Small intestine (tissue), 7 donors: ENCODE results near the gene DEGS2. TPM values are rescaled to one million over a fixed set of nuclear protein-coding genes. Genes with fewer than 3 reads are reported as not detected.

Source experiments
- DNase-seq, 2 donors: peaks; one replicate each; pipeline versions ENCODE4 v3.0.0 to v3.0.0-alpha.2; 2013
- FAIRE-seq: peaks from 2 replicates; lab custom pipeline; 2012; peaks lifted over from hg19 to GRCh38; lab: Jason Lieb, UNC
- H3K27ac ChIP-seq, 3 donors: one replicate each; pipeline ENCODE4 v1.5.1; 2013; ENCODE audit warnings: low read length in 2 of 3, mild to moderate bottlenecking in 2 of 3, control low read depth in 1 of 3, inconsistent platforms in 1 of 3, low read depth in 1 of 3, moderate library complexity in 1 of 3
- H3K27me3 ChIP-seq, 3 donors: one replicate each; pipeline ENCODE4 v1.6.1; 2013; ENCODE audit warnings: low read length in 3 of 3, inconsistent platforms in 1 of 3; ENCODE audit not compliant: control insufficient read depth in 3 of 3, insufficient read depth in 3 of 3
- H3K36me3 ChIP-seq, 3 donors: one replicate each; pipeline ENCODE4 v1.6.1; 2013; ENCODE audit warnings: low read length in 3 of 3, inconsistent platforms in 1 of 3, low read depth in 1 of 3, mild to moderate bottlenecking in 1 of 3, moderate library complexity in 1 of 3; ENCODE audit not compliant: control insufficient read depth in 3 of 3, insufficient read depth in 2 of 3
- H3K4me1 ChIP-seq, 3 donors: one replicate each; pipeline ENCODE4 v1.6.1; 2013; ENCODE audit warnings: low read length in 2 of 3, inconsistent platforms in 1 of 3, low read depth in 1 of 3, mild to moderate bottlenecking in 1 of 3, moderate library complexity in 1 of 3; ENCODE audit not compliant: control insufficient read depth in 3 of 3, insufficient read depth in 2 of 3
- H3K4me3 ChIP-seq, 3 donors: one replicate each; pipeline ENCODE4 v1.5.1; 2013; ENCODE audit warnings: low read length in 3 of 3, control low read depth in 1 of 3, inconsistent platforms in 1 of 3, low read depth in 1 of 3, mild to moderate bottlenecking in 1 of 3, moderate library complexity in 1 of 3
- H3K9me3 ChIP-seq, 2 donors: one replicate each; pipeline ENCODE4 v1.6.1; 2013; ENCODE audit warnings: low read depth in 1 of 2, low read length in 1 of 2; ENCODE audit not compliant: control insufficient read depth in 2 of 2, insufficient read depth in 1 of 2
- WGBS, 3 donors: extraction: QIAGEN DNeasy Blood & Tissue Kit; methylation state at CpG; one replicate each; pipeline ENCODE4 v1.1.7; 2013; 5-methylcytosine and 5-hydroxymethylcytosine counted together
- polyA plus RNA-seq, 4 donors: library from polyadenylated mRNA; stranded (reverse) in 3 of 4; unstranded in 1 of 4; fragments of 200-250 nt in 3 of 4; fragments of 120-200 nt in 1 of 4; gene quantifications; one replicate each; pipeline versions ENCODE4 v1.2.1 to v1.2.3, GENCODE V29; 2013
- donor health status: healthy with polysubstance abuse.
- donor health status: control.
- donor health status: control.
- donor health status: Bipolar disorder and iron deficiency.
- donor health status: healthy.

DEGS2 gene
- polyA plus RNA-seq, 4 donors: 16.1 to 47.0 (median 24.0) TPM

GRCh38 chr14:100115236-100115635, 44.2 kb downstream of the DEGS2 start:
- Histone ChIP-seq H3K4me1 (no peaks in the 10 kb centered on the region), H3K9me3 (no peaks in the 10 kb centered on the region), H3K36me3 (peaks cover 0 to 49% (median 0%) of the 10 kb centered on the region in 3 donors), H3K4me3 (no peak overlapping the region), H3K27me3 (no peaks in the 10 kb centered on the region), H3K27ac (no peak overlapping the region)
- DNase-seq: no peak
- 94 to 99% (median 97%) methylated on average over 6 of the region's 6 CpGs for WGBS, 3 donors
- no peak for FAIRE-seq

- Histone ChIP-seq H3K27ac (no peak overlapping the region), H3K9me3 (no peaks in the 10 kb centered on the region), H3K4me3 (no peak overlapping the region), H3K36me3 (peaks cover 0 to 54% (median 0%) of the 10 kb centered on the region in 3 donors), H3K27me3 (no peaks in the 10 kb centered on the region), H3K4me1 (no peaks in the 10 kb centered on the region)
- no peak for DNase-seq
- WGBS, 3 donors: 94 to 96% (median 94%) methylated on average over 13 of the region's 13 CpGs
- no peak for FAIRE-seq
These were observed 45.2 kb downstream of the DEGS2 start for GRCh38 chr14:100114109-100114765.

- 86 to 94% (median 89%) methylated on average over 11 of the region's 11 CpGs for WGBS, 3 donors
- Histone ChIP-seq H3K4me1 (peaks cover 0 to 4% (median 0%) of the 10 kb centered on the region in 3 donors), H3K27me3 (no peaks in the 10 kb centered on the region), H3K9me3 (no peaks in the 10 kb centered on the region), H3K36me3 (peaks cover 0 to 57% (median 0%) of the 10 kb centered on the region in 3 donors), H3K27ac (no peak overlapping the region), H3K4me3 (no peak overlapping the region)
- DNase-seq (no peak), FAIRE-seq (no peak)
These were observed 47.3 kb downstream of the DEGS2 start for GRCh38 chr14:100111931-100112704.

DNA sequence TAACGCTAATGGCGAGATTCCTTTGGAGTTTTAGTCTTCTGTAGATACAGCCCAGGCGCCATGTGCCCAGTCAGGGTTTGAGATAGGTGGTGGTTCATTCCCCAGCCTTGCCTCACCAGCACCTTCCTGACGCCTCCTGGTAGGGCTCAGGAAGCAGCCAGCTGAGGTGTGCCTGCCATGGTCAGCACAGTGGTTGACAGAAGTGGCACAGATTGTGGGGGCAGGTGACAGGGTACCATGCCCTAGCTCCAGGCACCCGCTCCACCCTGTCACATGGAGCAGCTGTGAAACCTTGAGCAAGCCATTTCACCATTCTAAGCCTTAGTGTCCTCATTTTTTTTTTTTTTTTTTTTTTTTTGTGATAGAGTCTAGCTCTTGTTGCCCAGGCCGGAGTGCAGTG, 48.6 kb downstream of the DEGS2 start:
- FAIRE-seq (no peak), DNase-seq (no peak)
- H3K27me3 ChIP-seq: no peaks in the 10 kb centered on the region
- H3K36me3 ChIP-seq: peaks cover 0 to 52% (median 0%) of the 10 kb centered on the region in 3 donors
- H3K9me3 ChIP-seq: no peaks in the 10 kb centered on the region
- H3K4me3 ChIP-seq: no peak overlapping the region
- peaks cover 0 to 4% (median 2%) of the 10 kb centered on the region in 3 donors for H3K4me1 ChIP-seq
- WGBS, 3 donors: 79 to 93% (median 89%) methylated on average over 5 to 6 of the region's 6 CpGs
- no peak overlapping the region for H3K27ac ChIP-seq

DNA sequence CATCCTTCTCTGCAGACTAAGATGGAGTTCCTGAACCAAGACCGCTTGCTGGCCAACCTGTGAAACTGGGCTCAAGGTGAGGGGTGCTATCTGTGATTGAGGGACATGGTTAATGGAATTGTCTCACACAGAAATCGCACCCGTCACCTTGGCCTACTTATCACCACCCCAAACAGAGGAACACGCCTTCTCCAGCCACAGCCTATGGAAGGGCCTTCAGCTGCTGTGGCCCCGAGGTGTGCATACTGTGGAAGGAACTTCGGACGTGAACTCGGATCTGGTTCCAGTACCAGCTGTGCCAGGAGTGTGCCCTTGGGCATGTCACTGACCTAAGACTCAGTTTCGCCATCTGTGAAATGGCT, 49.9 kb downstream of the DEGS2 start:
- no peak overlapping the region for H3K27ac ChIP-seq
- H3K4me1 ChIP-seq: peaks cover 0 to 4% (median 2%) of the 10 kb centered on the region in 3 donors
- H3K4me3 ChIP-seq: no peak overlapping the region
- peaks cover 0 to 54% (median 0%) of the 10 kb centered on the region in 3 donors for H3K36me3 ChIP-seq
- no peak for FAIRE-seq
- WGBS, 3 donors: 87 to 96% (median 93%) methylated on average over 9 of the region's 9 CpGs
- H3K27me3 ChIP-seq: no peaks in the 10 kb centered on the region
- H3K9me3 ChIP-seq: no peaks in the 10 kb centered on the region
- no peak for DNase-seq

DNA sequence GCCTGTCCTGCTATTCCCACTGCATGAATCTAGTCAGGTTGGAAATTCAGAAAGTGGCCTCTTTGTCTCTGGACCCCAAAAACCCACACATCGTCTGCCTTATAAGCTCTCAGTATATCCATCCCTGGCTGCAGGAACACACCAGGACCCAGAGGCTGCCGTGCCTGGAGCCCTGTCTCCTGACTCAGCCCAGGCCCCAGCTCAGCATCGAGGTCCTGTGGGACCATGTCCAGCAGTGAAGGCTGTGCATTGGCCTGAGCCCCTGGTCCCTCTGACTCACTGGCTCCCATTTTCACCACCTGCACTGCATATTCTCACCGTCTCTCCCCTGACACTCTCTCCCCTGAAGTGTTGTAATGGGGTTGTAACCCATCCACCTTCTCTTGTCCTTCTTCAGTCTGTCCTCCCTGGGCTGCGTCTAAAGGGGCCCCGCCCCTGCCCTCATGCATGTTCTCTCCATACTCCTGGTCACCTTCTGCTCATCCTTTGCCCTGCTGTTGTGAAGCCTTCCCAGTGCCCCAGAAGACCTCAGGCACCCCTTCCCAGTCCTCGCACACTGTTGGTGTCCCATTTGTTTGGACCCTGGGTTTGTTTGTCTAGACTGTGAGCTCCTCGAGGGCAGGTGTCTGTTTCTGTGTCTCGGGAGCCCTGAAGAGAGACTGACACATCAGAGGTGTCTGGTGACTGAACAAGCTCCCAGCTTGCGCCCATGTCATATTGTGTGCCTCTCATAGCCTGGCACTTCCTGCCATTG, 50.4 kb downstream of the DEGS2 start:
- no peak for DNase-seq
- Histone ChIP-seq H3K4me1 (peaks cover 0 to 4% (median 2%) of the 10 kb centered on the region in 3 donors), H3K27ac (no peak overlapping the region), H3K36me3 (peaks cover 0 to 49% (median 0%) of the 10 kb centered on the region in 3 donors), H3K4me3 (no peak overlapping the region), H3K27me3 (no peaks in the 10 kb centered on the region), H3K9me3 (no peaks in the 10 kb centered on the region)
- FAIRE-seq: no peak
- WGBS, 3 donors: 81 to 85% (median 85%) methylated on average over 10 of the region's 10 CpGs

DNA sequence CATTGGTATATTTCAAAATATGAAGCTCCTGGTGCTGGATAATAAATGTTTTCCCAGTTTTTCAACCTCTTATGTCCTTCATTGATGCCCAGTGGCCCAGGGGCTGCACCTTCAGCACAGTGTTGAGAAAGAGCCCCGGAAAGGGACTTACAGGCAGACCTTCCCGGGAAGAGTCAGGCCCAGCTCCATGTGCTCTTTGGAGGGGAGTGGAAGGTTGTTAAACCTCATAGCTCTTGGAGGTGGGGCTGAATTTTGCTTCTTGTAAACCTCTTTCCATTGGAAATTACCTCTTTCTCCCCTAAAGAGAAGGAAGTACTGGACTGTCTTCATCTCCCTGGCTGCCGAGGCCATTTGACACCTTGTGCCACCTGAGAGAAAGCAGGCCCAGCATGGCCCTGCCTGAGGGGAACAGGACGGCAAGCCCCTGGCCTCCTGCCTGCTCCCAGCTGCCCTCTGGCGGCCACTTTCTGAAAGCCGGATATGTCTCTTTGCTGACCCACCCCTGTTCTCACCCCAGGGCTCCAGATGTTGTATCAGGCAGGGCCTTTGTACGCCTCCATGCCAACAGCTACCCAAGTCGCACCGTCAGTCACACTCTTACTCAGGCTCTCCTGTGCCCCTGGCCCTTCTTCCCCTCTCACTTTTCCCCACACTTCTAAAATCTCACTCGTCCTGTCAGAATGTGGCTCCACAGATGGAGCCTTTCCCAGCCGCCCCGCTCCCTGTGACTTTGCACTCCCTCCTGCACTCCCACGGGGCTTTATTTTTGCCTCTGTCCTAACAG, 51.2 kb downstream of the DEGS2 start:
- 29 to 35% (median 34%) methylated on average over 13 of the region's 13 CpGs for WGBS, 3 donors
- peak overlapping the region in 1 of 3 donors; percentile 32 for H3K27ac ChIP-seq
- H3K27me3 ChIP-seq: no peaks in the 10 kb centered on the region
- FAIRE-seq (no peak), DNase-seq (peak; percentile 72 to 85)
- peaks cover 0 to 55% (median 0%) of the 10 kb centered on the region in 3 donors for H3K36me3 ChIP-seq
- H3K4me3 ChIP-seq: no peak overlapping the region
- H3K9me3 ChIP-seq: no peaks in the 10 kb centered on the region
- peaks cover 0 to 8% (median 4%) of the 10 kb centered on the region in 3 donors for H3K4me1 ChIP-seq
